Measurements from ENCODE around the gene LARGE1. TPM values are rescaled to one million over a fixed set of nuclear protein-coding genes. Genes with fewer than 3 reads are reported as not detected.

LARGE1 gene
- polyA plus RNA-seq, 1 donor = 17.8 TPM

- H3K4me1 ChIP-seq (ENCODE audit: control insufficient read depth, insufficient read depth, low read length) = peaks cover 27% of the 10 kb centered on the region
- H3K4me3 ChIP-seq (ENCODE audit: low read length) = no peak overlapping the region
- no peaks in the 10 kb centered on the region for H3K36me3 ChIP-seq (ENCODE audit: control insufficient read depth, insufficient read depth, low read length)
- no peaks in the 10 kb centered on the region for H3K9me3 ChIP-seq (ENCODE audit: control insufficient read depth, low read depth, low read length)
- H3K27me3 ChIP-seq (ENCODE audit: control insufficient read depth, insufficient read depth, low read length) = no peaks in the 10 kb centered on the region
- DNase-seq = peak; percentile 51 to 84
- peak overlapping the region; percentile 13 for H3K27ac ChIP-seq (ENCODE audit: low read length)
- no CpG with 5 or more reads among the region's 3 CpGs for WGBS (ENCODE audit: insufficient coverage, low lambda C conversion rate)
Observed at GRCh38 chr22:33746501-33746928, 173.8 kb downstream of the LARGE1 start.

- no peak overlapping the region for H3K27ac ChIP-seq (ENCODE audit: low read length)
- DNase-seq = no peak
- no peaks in the 10 kb centered on the region for H3K27me3 ChIP-seq (ENCODE audit: control insufficient read depth, insufficient read depth, low read length)
- H3K4me3 ChIP-seq (ENCODE audit: low read length) = no peak overlapping the region
- no peaks in the 10 kb centered on the region for H3K9me3 ChIP-seq (ENCODE audit: control insufficient read depth, low read depth, low read length)
- no peaks in the 10 kb centered on the region for H3K36me3 ChIP-seq (ENCODE audit: control insufficient read depth, insufficient read depth, low read length)
- peaks cover 27% of the 10 kb centered on the region for H3K4me1 ChIP-seq (ENCODE audit: control insufficient read depth, insufficient read depth, low read length)
- WGBS (ENCODE audit: insufficient coverage, low lambda C conversion rate) = no CpG with 5 or more reads among the region's 7 CpGs
Observed at GRCh38 chr22:33745501-33745900, 174.8 kb downstream of the LARGE1 start.

- WGBS (ENCODE audit: insufficient coverage, low lambda C conversion rate) = no CpG with 5 or more reads among the region's 5 CpGs
- peaks cover 25% of the 10 kb centered on the region for H3K4me1 ChIP-seq (ENCODE audit: control insufficient read depth, insufficient read depth, low read length)
- DNase-seq = no peak
Observed at GRCh38 chr22:33743756-33744155, 176.5 kb downstream of the LARGE1 start.

GRCh38 chr22:33741025-33741424 lies 179.3 kb downstream of the LARGE1 start:
- Histone ChIP-seq H3K36me3 (ENCODE audit: control insufficient read depth, insufficient read depth, low read length) (no peaks in the 10 kb centered on the region), H3K4me1 (ENCODE audit: control insufficient read depth, insufficient read depth, low read length) (peaks cover 5% of the 10 kb centered on the region), H3K4me3 (ENCODE audit: low read length) (no peak overlapping the region), H3K27me3 (ENCODE audit: control insufficient read depth, insufficient read depth, low read length) (no peaks in the 10 kb centered on the region), H3K9me3 (ENCODE audit: control insufficient read depth, low read depth, low read length) (no peaks in the 10 kb centered on the region), H3K27ac (ENCODE audit: low read length) (no peak overlapping the region)
- WGBS (ENCODE audit: insufficient coverage, low lambda C conversion rate) = no CpG with 5 or more reads among the region's 3 CpGs
- DNase-seq = no peak

More at GRCh38 chr22:33743756-33744155, 176.5 kb downstream of the LARGE1 start:
- H3K9me3 ChIP-seq (ENCODE audit: control insufficient read depth, low read depth, low read length) = no peaks in the 10 kb centered on the region
- no peak overlapping the region for H3K4me3 ChIP-seq (ENCODE audit: low read length)
- no peaks in the 10 kb centered on the region for H3K36me3 ChIP-seq (ENCODE audit: control insufficient read depth, insufficient read depth, low read length)
- no peak overlapping the region for H3K27ac ChIP-seq (ENCODE audit: low read length)
- H3K27me3 ChIP-seq (ENCODE audit: control insufficient read depth, insufficient read depth, low read length) = no peaks in the 10 kb centered on the region

GRCh38 chr22:33739516-33739915 lies 180.8 kb downstream of the LARGE1 start:
- no peak overlapping the region for H3K27ac ChIP-seq (ENCODE audit: low read length)
- H3K4me1 ChIP-seq (ENCODE audit: control insufficient read depth, insufficient read depth, low read length) = no peaks in the 10 kb centered on the region
- H3K36me3 ChIP-seq (ENCODE audit: control insufficient read depth, insufficient read depth, low read length) = no peaks in the 10 kb centered on the region
- no peaks in the 10 kb centered on the region for H3K27me3 ChIP-seq (ENCODE audit: control insufficient read depth, insufficient read depth, low read length)
- H3K9me3 ChIP-seq (ENCODE audit: control insufficient read depth, low read depth, low read length) = no peaks in the 10 kb centered on the region
- DNase-seq = no peak
- no peak overlapping the region for H3K4me3 ChIP-seq (ENCODE audit: low read length)
- no CpG with 5 or more reads among the region's 4 CpGs for WGBS (ENCODE audit: insufficient coverage, low lambda C conversion rate)

GRCh38 chr22:33737662-33738061 lies 182.6 kb downstream of the LARGE1 start:
- DNase-seq = no peak
- Histone ChIP-seq H3K9me3 (ENCODE audit: control insufficient read depth, low read depth, low read length) (no peaks in the 10 kb centered on the region), H3K36me3 (ENCODE audit: control insufficient read depth, insufficient read depth, low read length) (no peaks in the 10 kb centered on the region), H3K27me3 (ENCODE audit: control insufficient read depth, insufficient read depth, low read length) (no peaks in the 10 kb centered on the region), H3K4me3 (ENCODE audit: low read length) (no peak overlapping the region), H3K27ac (ENCODE audit: low read length) (no peak overlapping the region), H3K4me1 (ENCODE audit: control insufficient read depth, insufficient read depth, low read length) (no peaks in the 10 kb centered on the region)
- no CpG with 5 or more reads among the region's 3 CpGs for WGBS (ENCODE audit: insufficient coverage, low lambda C conversion rate)

- H3K4me3 ChIP-seq (ENCODE audit: low read length) = no peak overlapping the region
- 94% methylated on average over 2 of the region's 4 CpGs for WGBS (ENCODE audit: insufficient coverage, low lambda C conversion rate)
- H3K4me1 ChIP-seq (ENCODE audit: control insufficient read depth, insufficient read depth, low read length) = no peaks in the 10 kb centered on the region
- H3K27ac ChIP-seq (ENCODE audit: low read length) = no peak overlapping the region
- no peaks in the 10 kb centered on the region for H3K27me3 ChIP-seq (ENCODE audit: control insufficient read depth, insufficient read depth, low read length)
- no peaks in the 10 kb centered on the region for H3K9me3 ChIP-seq (ENCODE audit: control insufficient read depth, low read depth, low read length)
- no peak for DNase-seq
- no peaks in the 10 kb centered on the region for H3K36me3 ChIP-seq (ENCODE audit: control insufficient read depth, insufficient read depth, low read length)
Observed at GRCh38 chr22:33735978-33736377, 184.3 kb downstream of the LARGE1 start.

- H3K27ac ChIP-seq (ENCODE audit: low read length) = no peak overlapping the region
Observed at GRCh38 chr22:33728847-33729246, 191.4 kb downstream of the LARGE1 start.

GRCh38 chr22:33726294-33726734 lies 194.0 kb downstream of the LARGE1 start:
- Histone ChIP-seq H3K27ac (ENCODE audit: low read length) (no peak overlapping the region), H3K36me3 (ENCODE audit: control insufficient read depth, insufficient read depth, low read length) (no peaks in the 10 kb centered on the region), H3K4me1 (ENCODE audit: control insufficient read depth, insufficient read depth, low read length) (no peaks in the 10 kb centered on the region), H3K9me3 (ENCODE audit: control insufficient read depth, low read depth, low read length) (no peaks in the 10 kb centered on the region), H3K4me3 (ENCODE audit: low read length) (no peak overlapping the region), H3K27me3 (ENCODE audit: control insufficient read depth, insufficient read depth, low read length) (no peaks in the 10 kb centered on the region)
- no CpG with 5 or more reads among the region's 3 CpGs for WGBS (ENCODE audit: insufficient coverage, low lambda C conversion rate)
- DNase-seq = no peak

More at GRCh38 chr22:33728847-33729246, 191.4 kb downstream of the LARGE1 start:
- DNase-seq = no peak
- Histone ChIP-seq H3K27me3 (ENCODE audit: control insufficient read depth, insufficient read depth, low read length) (no peaks in the 10 kb centered on the region), H3K4me3 (ENCODE audit: low read length) (no peak overlapping the region), H3K9me3 (ENCODE audit: control insufficient read depth, low read depth, low read length) (no peaks in the 10 kb centered on the region), H3K36me3 (ENCODE audit: control insufficient read depth, insufficient read depth, low read length) (no peaks in the 10 kb centered on the region), H3K4me1 (ENCODE audit: control insufficient read depth, insufficient read depth, low read length) (no peaks in the 10 kb centered on the region)
- WGBS (ENCODE audit: insufficient coverage, low lambda C conversion rate) = 83% methylated on average over 1 of the region's 2 CpGs

- WGBS (ENCODE audit: insufficient coverage, low lambda C conversion rate) = 87% methylated on average over 7 of the region's 11 CpGs
- Histone ChIP-seq H3K36me3 (ENCODE audit: control insufficient read depth, insufficient read depth, low read length) (no peaks in the 10 kb centered on the region), H3K4me1 (ENCODE audit: control insufficient read depth, insufficient read depth, low read length) (no peaks in the 10 kb centered on the region), H3K9me3 (ENCODE audit: control insufficient read depth, low read depth, low read length) (no peaks in the 10 kb centered on the region), H3K27ac (ENCODE audit: low read length) (no peak overlapping the region), H3K4me3 (ENCODE audit: low read length) (no peak overlapping the region), H3K27me3 (ENCODE audit: control insufficient read depth, insufficient read depth, low read length) (no peaks in the 10 kb centered on the region)
- DNase-seq = no peak
Observed at GRCh38 chr22:33723915-33724314, 196.4 kb downstream of the LARGE1 start.

- WGBS (ENCODE audit: insufficient coverage, low lambda C conversion rate) = 100% methylated on average over 1 of the region's 9 CpGs
- Histone ChIP-seq H3K4me3 (ENCODE audit: low read length) (no peak overlapping the region), H3K27me3 (ENCODE audit: control insufficient read depth, insufficient read depth, low read length) (no peaks in the 10 kb centered on the region), H3K9me3 (ENCODE audit: control insufficient read depth, low read depth, low read length) (no peaks in the 10 kb centered on the region), H3K27ac (ENCODE audit: low read length) (no peak overlapping the region), H3K36me3 (ENCODE audit: control insufficient read depth, insufficient read depth, low read length) (no peaks in the 10 kb centered on the region), H3K4me1 (ENCODE audit: control insufficient read depth, insufficient read depth, low read length) (no peaks in the 10 kb centered on the region)
- DNase-seq = no peak
Observed at GRCh38 chr22:33722816-33723215, 197.5 kb downstream of the LARGE1 start.
